K562 (cell line): ENCODE data around the gene GNRH2. TPM values are rescaled to one million over a fixed set of nuclear protein-coding genes. Genes with fewer than 3 reads are reported as not detected.

Experiments
- ATAC-seq: fragments of 200-7000 bp; cut with Tn5 transposase; 3 replicates; pipeline ENCODE4 v1.9.1; 2020; ENCODE audit warnings: moderate library complexity
- BruUV-seq: library from RNA; stranded (reverse); fragments of 400-500 nt; replicated peaks from 2 replicates; lab custom pipeline; 2021; lab: Mats Ljungman, UMichigan
- CTCF ChIA-PET: fragments of 300-600 bp; formaldehyde crosslinking; extraction: SDS; loops from one replicate; lab custom pipeline; 2021; ENCODE audit warnings: low intra/inter-chr PET ratio; lab: Yijun Ruan, JAX
- POLR2A ChIA-PET: fragments of 300-600, 350-650 bp; sonication (Branson Sonifier 250); formaldehyde crosslinking; extraction: SDS; loops from one replicate; lab custom pipeline; 2021; ENCODE audit warnings: antibody characterized with exemption, inconsistent platforms; lab: Yijun Ruan, JAX
- DNase-seq, 4 experiments: peaks; one replicate each; pipeline versions ENCODE4 v3.0.0 to v3.0.0-alpha.2; 2011 to 2018; ENCODE audit warnings: low spot score in 3 of 4, mixed read lengths in 3 of 4; ENCODE audit errors: extremely low read depth in 1 of 4
- FAIRE-seq: peaks from 2 replicates; lab custom pipeline; 2011; peaks lifted over from hg19 to GRCh38; lab: Jason Lieb, UNC
- H2AFZ ChIP-seq: 2 replicates; pipeline ENCODE4 v1.6.0; 2011; ENCODE audit warnings: low read depth, low read length, control low read depth, inconsistent platforms
- H3K27ac ChIP-seq: fragments of 200-600 bp; 3 replicates; pipeline ENCODE4 v1.8.0; 2011; ENCODE audit warnings: low read depth, mild to moderate bottlenecking, control low read depth, inconsistent platforms, low read length, moderate library complexity, mixed read lengths; ENCODE audit errors: extremely low read depth
- H3K27me3 ChIP-seq, 2 experiments: fragments of 300-600 bp in 1 of 2; 2 replicates in 1 of 2; 3 replicates in 1 of 2; pipeline versions ENCODE4 v1.6.0 to v1.8.0; 2011; ENCODE audit warnings: inconsistent platforms in 2 of 2, low read length in 2 of 2, mild to moderate bottlenecking in 1 of 2, mixed read lengths in 1 of 2, moderate library complexity in 1 of 2; ENCODE audit not compliant: control insufficient read depth in 2 of 2, insufficient read depth in 2 of 2
- H3K36me3 ChIP-seq: fragments of 300-600 bp; 3 replicates; pipeline ENCODE4 v1.8.0; 2011; ENCODE audit warnings: mild to moderate bottlenecking, low read length, inconsistent platforms; ENCODE audit not compliant: control insufficient read depth, insufficient read depth
- H3K4me1 ChIP-seq, 2 experiments: fragments of 200-600 bp in 1 of 2; replicated peaks in 1 of 2; 2 replicates in 1 of 2; 3 replicates in 1 of 2; pipeline versions ENCODE4 v1.5.1 to v1.8.0; 2011; ENCODE audit warnings: inconsistent platforms in 2 of 2, low read length in 2 of 2, mild to moderate bottlenecking in 1 of 2, mixed read lengths in 1 of 2, moderate library complexity in 1 of 2; ENCODE audit not compliant: control insufficient read depth in 2 of 2, insufficient read depth in 2 of 2
- H3K4me2 ChIP-seq: 2 replicates; pipeline ENCODE4 v1.6.1; 2011; ENCODE audit warnings: low read length, control low read depth, inconsistent platforms, mixed read lengths; ENCODE audit not compliant: insufficient read depth
- H3K4me3 ChIP-seq: fragments of 200-600 bp; sonication (generic), shearing (Covaris generic); 2 replicates; pipeline ENCODE4 v1.5.1; 2016; ENCODE audit warnings: control low read depth, inconsistent platforms
- H3K79me2 ChIP-seq: fragments of 200-600 bp; 3 replicates; pipeline ENCODE4 v1.8.0; 2011; ENCODE audit warnings: low read length, inconsistent platforms; ENCODE audit not compliant: control insufficient read depth, insufficient read depth
- H3K9ac ChIP-seq, 2 experiments: 2 replicates each; pipeline versions ENCODE4 v1.6.0 to v1.6.1; 2011; ENCODE audit warnings: low read depth in 2 of 2, low read length in 2 of 2, control low read depth in 1 of 2, inconsistent platforms in 1 of 2, mild to moderate bottlenecking in 1 of 2, mixed read lengths in 1 of 2; ENCODE audit not compliant: insufficient read depth in 1 of 2
- H3K9me1 ChIP-seq: one replicate; pipeline ENCODE4 v1.6.0; 2011; ENCODE audit warnings: inconsistent platforms, mild to moderate bottlenecking, low read length, moderate library complexity; ENCODE audit not compliant: control insufficient read depth, insufficient read depth
- H3K9me3 ChIP-seq: replicated peaks from 2 replicates; pipeline ENCODE4 v1.5.1; 2011; ENCODE audit warnings: low read depth, low read length, inconsistent platforms; ENCODE audit not compliant: control insufficient read depth, insufficient read depth
- H4K20me1 ChIP-seq: replicated peaks from 2 replicates; pipeline ENCODE4 v1.6.1; 2011; ENCODE audit warnings: low read length, inconsistent platforms, mixed read lengths; ENCODE audit not compliant: control insufficient read depth, insufficient read depth
- ATF6 ChIP-seq: sonication (generic); formaldehyde crosslinking; IDR thresholded peaks from 2 replicates; pipeline ENCODE4 v1.4.0; 2020; ENCODE audit warnings: mild to moderate bottlenecking, missing genetic modification reagents
- CTCF ChIP-seq, 3 experiments: IDR thresholded peaks in 2 of 3; conservative IDR thresholded peaks in 1 of 3; 2 replicates each; pipeline ENCODE4 v1.5.1; 2011 to 2012; ENCODE audit warnings: low read length in 3 of 3, mild to moderate bottlenecking in 3 of 3, control low read depth in 2 of 3, improper control_type of control experiment in 1 of 3, inconsistent platforms in 1 of 3, low read depth in 1 of 3, mixed read lengths in 1 of 3, moderate library complexity in 1 of 3; ENCODE audit not compliant: insufficient read depth in 2 of 3
- DEAF1 ChIP-seq: fragments of 450-650 bp; formaldehyde crosslinking; IDR thresholded peaks from 2 replicates; pipeline ENCODE4 v1.4.0; 2020; ENCODE audit warnings: mild to moderate bottlenecking, moderate library complexity
- FOXM1 ChIP-seq, 2 experiments: fragments of 450-650 bp in 1 of 2; sonication (generic) in 1 of 2; formaldehyde crosslinking in 1 of 2; IDR thresholded peaks; 2 replicates each; pipeline versions ENCODE4 v1.6.1 to v1.9.0; 2017 to 2022; ENCODE audit warnings: low read depth in 2 of 2, mild to moderate bottlenecking in 2 of 2, missing genetic modification reagents in 1 of 2, moderate library complexity in 1 of 2
- MAFK ChIP-seq: IDR thresholded peaks from 2 replicates; pipeline ENCODE4 v1.6.1; 2011; ENCODE audit warnings: low read length, improper control_type of control experiment
- NFATC3 ChIP-seq: fragments of 450-650 bp; IDR thresholded peaks from 2 replicates; pipeline ENCODE4 v1.6.1; 2017; ENCODE audit warnings: mild to moderate bottlenecking
- POLR2A ChIP-seq: fragments of 450-650 bp; conservative IDR thresholded peaks from 2 replicates; pipeline ENCODE4 v1.6.1; 2016
- POLR3A ChIP-seq: IDR thresholded peaks from 2 replicates; pipeline ENCODE4 v1.6.1; 2011; ENCODE audit warnings: borderline replicate concordance, mild to moderate bottlenecking, moderate library complexity; ENCODE audit not compliant: insufficient read length, insufficient read depth; ENCODE audit errors: extremely low read depth
- RAD21 ChIP-seq, 2 experiments: fragments of 250-450 bp in 1 of 2; fragments of 450-650 bp in 1 of 2; sonication (Bioruptor Pico) in 1 of 2; formaldehyde crosslinking in 1 of 2; IDR thresholded peaks in 1 of 2; conservative IDR thresholded peaks in 1 of 2; 2 replicates each; pipeline versions ENCODE4 v1.4.0 to v1.8.0; 2020 to 2022; ENCODE audit warnings: mild to moderate bottlenecking in 2 of 2, moderate library complexity in 1 of 2
- ZNF384 ChIP-seq: IDR thresholded peaks from 2 replicates; pipeline ENCODE4 v1.6.1; 2012; ENCODE audit warnings: low read depth, low read length, improper control_type of control experiment
- ZNF695 ChIP-seq: fragments of 450-650 bp; formaldehyde crosslinking; IDR thresholded peaks from 2 replicates; pipeline ENCODE4 v1.4.0; 2020; ENCODE audit warnings: mild to moderate bottlenecking, moderate library complexity
- WGBS: fragments of 100-300 bp; shearing (Covaris generic); methylation state at CpG from one replicate; pipeline ENCODE4 v1.1.6; 2016; ENCODE audit warnings: low coverage, mixed read lengths; ENCODE audit not compliant: insufficient coverage; ENCODE audit errors: missing lambda C conversion rate; 5-methylcytosine and 5-hydroxymethylcytosine counted together
- in situ Hi-C: fragments of 300-500 bp; cut with MboI; formaldehyde crosslinking; loops from 4 replicates; pipeline ENCODE4 v1.15.0; 2018; ENCODE audit warnings: inconsistent platforms, mixed read lengths
- intact Hi-C: fragments of 100-400 bp; cut with micrococcal nuclease; formaldehyde crosslinking; loops from 2 replicates; pipeline ENCODE4 v1.14.2; 2022
- polyA plus RNA-seq, 8 experiments: library from polyadenylated mRNA; depleted of rRNA in 4 of 8; stranded (reverse) in 5 of 8; unstranded in 3 of 8; fragments of >200 nt; fragmentation: Nextera tagmentation in 2 of 8; fragmentation: Illumina TruSeq in 1 of 8; extraction: Ambion mirVana in 2 of 8; extraction: Trizol in 1 of 8; gene quantifications; 2 replicates each; pipeline versions ENCODE4 v1.2.1 to v1.2.3, GENCODE V29; 2011 to 2014; ENCODE audit warnings: inconsistent platforms in 1 of 8, missing spikeins in 1 of 8
- total RNA-seq, 7 experiments: library from RNA; depleted of rRNA in 6 of 7; stranded (reverse); fragments of >200 nt in 6 of 7; fragmentation: Illumina TruSeq in 2 of 7; extraction: Trizol in 2 of 7; gene quantifications; 2 replicates each; pipeline versions ENCODE4 v1.2.1 to v1.2.3, GENCODE V29; 2011 to 2021; ENCODE audit warnings: low replicate concordance in 1 of 7

The GNRH2 gene
- total and polyA plus RNA-seq, 9 of the 15 experiments (the other 6 are each of a cell fraction or from before 2014, with no cell fraction given) = 0.11 to 0.50 (median 0.24) TPM; not detected in 5

GRCh38 chr20:2998728-2999127 is 44.7 kb upstream of the GNRH2 start (continued):
- TF ChIP-seq ATF6 (CRISPR knock-in tag) = no peak
- no peak for TF ChIP-seq POLR3A
- no peak for TF ChIP-seq MAFK
- no peak for TF ChIP-seq FOXM1 (IDR thresholded peaks at IDR 0.05; ENCODE audit: low read depth)
- no peak for TF ChIP-seq FOXM1 (CRISPR knock-in tag; IDR thresholded peaks at IDR 0.05; ENCODE audit: low read depth)

GRCh38 chr20:3000852-3001523 is 42.4 kb upstream of the GNRH2 start:
- H3K9me1 ChIP-seq = no peaks in the 10 kb centered on the region
- peak; percentile 16 to 59 (median 20) for DNase-seq
- no peaks in the 10 kb centered on the region for H3K27me3 ChIP-seq
- H3K9ac ChIP-seq = no peak overlapping the region
- in situ Hi-C loops = no loop called here
- no peak overlapping the region for H2AFZ ChIP-seq
- no peaks in the 10 kb centered on the region for H4K20me1 ChIP-seq
- peak; percentile 88 for ATAC-seq
- no peak overlapping the region for H3K27ac ChIP-seq
- peak; percentile 80 for FAIRE-seq
- no peak overlapping the region for H3K4me2 ChIP-seq
- peaks cover 26% of the 10 kb centered on the region for H3K36me3 ChIP-seq
- no peaks in the 10 kb centered on the region for H3K9me3 ChIP-seq
- H3K4me1 ChIP-seq = no peaks in the 10 kb centered on the region
- 50% methylated on average over 7 of the region's 7 CpGs for WGBS
- no peaks in the 10 kb centered on the region for H3K79me2 ChIP-seq
- intact Hi-C loops = loop anchor here (1.0 to 5.0 kb wide), 3 partner anchors 87 to 244 kb away; partner anchors contain the start of gene PTPRA
- CTCF ChIA-PET = interaction anchor here (0.7 to 1.9 kb wide), 4 partner anchors 87 to 245 kb away, joined by 3 to 9 read pairs (median 3); no protein-coding TSS in a partner anchor
- no TSS peak for BruUV-seq
- POLR2A ChIA-PET = no interaction called here
- H3K4me3 ChIP-seq = no peak overlapping the region
- TF ChIP-seq POLR2A (no peak), ZNF384 (0 out of 2 replicates have a peak, but pooled peaks have one; percentile 22), NFATC3 (no peak), DEAF1 (CRISPR knock-in tag) (0 out of 2 replicates have a peak, but pooled peaks have one; percentile 32), CTCF (IDR thresholded peaks at IDR 0.05 in 2 of 3, conservative IDR thresholded peaks at IDR 0.05 in 1 of 3; ENCODE audit: insufficient read depth in 2 of 3, low read depth in 1 of 3, low read length in 3 of 3) (peak in 2 of 3 experiments; percentile 49 to 60; a peak in 4 of 6 replicates), ZNF695 (CRISPR knock-in tag) (no peak), RAD21 (CRISPR knock-in tag; conservative IDR thresholded peaks at IDR 0.05 in 1 of 2, IDR thresholded peaks at IDR 0.05 in 1 of 2) (peak; percentile 42 to 68)
